Loucy (cell line): ENCODE results near the gene SLC22A31.

Source experiments
- H2AFZ ChIP-seq: fragments of 200-600 bp; sonication (generic); 2 replicates; pipeline ENCODE4 v1.6.0; 2016; ENCODE audit warnings: antibody characterized with exemption, mild to moderate bottlenecking, low read length, moderate library complexity
- H3F3A ChIP-seq: fragments of 200-600 bp; 2 replicates; pipeline ENCODE4 v1.6.0; 2016; ENCODE audit warnings: antibody characterized with exemption, low read depth, mild to moderate bottlenecking
- H3K27me3 ChIP-seq: fragments of 200-600 bp; sonication (generic); 2 replicates; pipeline ENCODE4 v1.6.1; 2014; ENCODE audit warnings: low read length, mild to moderate bottlenecking; ENCODE audit not compliant: insufficient read depth, poor library complexity, severe bottlenecking
- H3K36me3 ChIP-seq: fragments of 200-600 bp; sonication (generic); 2 replicates; pipeline ENCODE4 v1.6.1; 2016; ENCODE audit warnings: low read length; ENCODE audit not compliant: insufficient read depth
- H3K4me1 ChIP-seq: fragments of 200-600 bp; sonication (generic); 2 replicates; pipeline ENCODE4 v1.5.1; 2014; ENCODE audit warnings: low read length, mild to moderate bottlenecking; ENCODE audit not compliant: insufficient read depth, poor library complexity, severe bottlenecking
- H3K4me2 ChIP-seq: fragments of 200-600 bp; sonication (generic); 2 replicates; pipeline ENCODE4 v1.6.0; 2014; ENCODE audit warnings: antibody characterized with exemption, low read length, low read depth, mild to moderate bottlenecking; ENCODE audit not compliant: poor library complexity, severe bottlenecking
- H3K4me3 ChIP-seq: fragments of 200-600 bp; sonication (generic); 2 replicates; pipeline ENCODE4 v1.5.1; 2014; ENCODE audit warnings: low read length, mild to moderate bottlenecking, mixed read lengths; ENCODE audit not compliant: poor library complexity, severe bottlenecking
- H3K79me2 ChIP-seq: fragments of 200-600 bp; sonication (generic); 2 replicates; pipeline ENCODE4 v1.6.1; 2014; ENCODE audit warnings: low read length; ENCODE audit not compliant: insufficient read depth
- H3K9ac ChIP-seq: fragments of 200-600 bp; sonication (generic); 2 replicates; pipeline ENCODE4 v1.6.0; 2014; ENCODE audit warnings: mild to moderate bottlenecking, low read depth, low read length, moderate library complexity; ENCODE audit not compliant: poor library complexity, severe bottlenecking
- H3K9me2 ChIP-seq: fragments of 200-600 bp; sonication (generic); replicated peaks from 2 replicates; pipeline ENCODE4 v1.6.1; 2016; ENCODE audit warnings: low read depth, low read length, mixed read lengths
- H3K9me3 ChIP-seq: fragments of 200-600 bp; sonication (generic); 2 replicates; pipeline ENCODE4 v1.6.1; 2014; ENCODE audit warnings: mild to moderate bottlenecking, antibody characterized with exemption, low read length, low read depth; ENCODE audit not compliant: insufficient read depth
- H4K20me1 ChIP-seq: fragments of 200-600 bp; sonication (generic); 2 replicates; pipeline ENCODE4 v1.6.0; 2014; ENCODE audit warnings: antibody characterized with exemption, low read length, mild to moderate bottlenecking; ENCODE audit not compliant: insufficient read depth, poor library complexity, severe bottlenecking
- CTCF ChIP-seq: fragments of 200-600 bp; sonication (generic); conservative IDR thresholded peaks from 2 replicates; pipeline ENCODE4 v1.5.1; 2014; ENCODE audit warnings: mild to moderate bottlenecking, antibody characterized with exemption, low read length
- EZH2phosphoT487 ChIP-seq: fragments of 200-600 bp; IDR thresholded peaks from 2 replicates; pipeline ENCODE4 v1.6.1; 2018; ENCODE audit warnings: antibody characterized with exemption, mild to moderate bottlenecking, moderate library complexity, borderline replicate concordance

The SLC22A31 gene

GRCh38 chr16:89159066-89159849 lies 41.1 kb downstream of the SLC22A31 start:
- Histone ChIP-seq H3K9me3 (no peaks in the 10 kb centered on the region), H3K4me2 (no peak overlapping the region), H3K79me2 (no peaks in the 10 kb centered on the region), H3K4me3 (no peak overlapping the region), H2AFZ (no peak overlapping the region), H3K9ac (no peak overlapping the region), H3K9me2 (no peaks in the 10 kb centered on the region), H3K4me1 (no peaks in the 10 kb centered on the region), H3F3A (peaks cover 3% of the 10 kb centered on the region; the same call in 1 of the 2 replicates), H3K27me3 (no peaks in the 10 kb centered on the region), H4K20me1 (no peaks in the 10 kb centered on the region), H3K36me3 (no peaks in the 10 kb centered on the region)
- TF ChIP-seq CTCF = no peak
- TF ChIP-seq EZH2phosphoT487 = no peak

GRCh38 chr16:89157778-89158177 lies 42.6 kb downstream of the SLC22A31 start:
- Histone ChIP-seq H3K9me2 (no peaks in the 10 kb centered on the region), H3K79me2 (no peaks in the 10 kb centered on the region), H3K4me3 (no peak overlapping the region), H3K27me3 (no peaks in the 10 kb centered on the region), H3K4me1 (no peaks in the 10 kb centered on the region), H2AFZ (no peak overlapping the region), H3F3A (peaks cover 3% of the 10 kb centered on the region; the same call in 1 of the 2 replicates), H3K36me3 (no peaks in the 10 kb centered on the region), H3K9ac (no peak overlapping the region), H4K20me1 (no peaks in the 10 kb centered on the region), H3K9me3 (no peaks in the 10 kb centered on the region), H3K4me2 (no peak overlapping the region)
- TF ChIP-seq CTCF = no peak
- TF ChIP-seq EZH2phosphoT487 = no peak

GRCh38 chr16:89156740-89157645 lies 43.3 kb downstream of the SLC22A31 start:
- Histone ChIP-seq H3K9me2 (no peaks in the 10 kb centered on the region), H3K4me3 (no peak overlapping the region), H3K36me3 (no peaks in the 10 kb centered on the region), H3K4me2 (no peak overlapping the region), H3K79me2 (no peaks in the 10 kb centered on the region), H3K27me3 (no peaks in the 10 kb centered on the region), H3K9ac (no peak overlapping the region), H2AFZ (no peak overlapping the region), H3K9me3 (no peaks in the 10 kb centered on the region), H3F3A (peaks cover 3% of the 10 kb centered on the region; the same call in 1 of the 2 replicates), H4K20me1 (no peaks in the 10 kb centered on the region), H3K4me1 (no peaks in the 10 kb centered on the region)
- TF ChIP-seq EZH2phosphoT487 = no peak
- TF ChIP-seq CTCF = no peak
